Mucosa of stomach (tissue), 1 donor: Measurements from ENCODE around the gene AP5S1.
"Not testable (repeated sequence)": the region's sequence is repeated elsewhere in the genome, so short reads cannot be mapped to it uniquely, and the experiment has no call there.

Experiments used
- H3K27me3 ChIP-seq: one replicate; pipeline ENCODE4 v1.7.0; 2013; ENCODE audit warnings: mild to moderate bottlenecking, low read length; ENCODE audit not compliant: control insufficient read depth, insufficient read depth
- H3K36me3 ChIP-seq: one replicate; pipeline ENCODE4 v1.7.0; 2013; ENCODE audit warnings: low read length; ENCODE audit not compliant: control insufficient read depth, insufficient read depth
- H3K4me1 ChIP-seq: one replicate; pipeline ENCODE4 v1.7.0; 2013; ENCODE audit warnings: mild to moderate bottlenecking, low read length; ENCODE audit not compliant: control insufficient read depth, insufficient read depth
- H3K4me3 ChIP-seq: one replicate; pipeline ENCODE4 v1.7.0; 2013; ENCODE audit warnings: low read length
- H3K9ac ChIP-seq: one replicate; pipeline ENCODE4 v1.7.0; 2013; ENCODE audit warnings: mild to moderate bottlenecking, low read length, moderate library complexity
- H3K9me3 ChIP-seq: one replicate; pipeline ENCODE4 v1.7.0; 2013; ENCODE audit warnings: mild to moderate bottlenecking, low read length, moderate library complexity; ENCODE audit not compliant: control insufficient read depth
- donor health status: Pancreatic carcinoma.

The AP5S1 gene

DNA sequence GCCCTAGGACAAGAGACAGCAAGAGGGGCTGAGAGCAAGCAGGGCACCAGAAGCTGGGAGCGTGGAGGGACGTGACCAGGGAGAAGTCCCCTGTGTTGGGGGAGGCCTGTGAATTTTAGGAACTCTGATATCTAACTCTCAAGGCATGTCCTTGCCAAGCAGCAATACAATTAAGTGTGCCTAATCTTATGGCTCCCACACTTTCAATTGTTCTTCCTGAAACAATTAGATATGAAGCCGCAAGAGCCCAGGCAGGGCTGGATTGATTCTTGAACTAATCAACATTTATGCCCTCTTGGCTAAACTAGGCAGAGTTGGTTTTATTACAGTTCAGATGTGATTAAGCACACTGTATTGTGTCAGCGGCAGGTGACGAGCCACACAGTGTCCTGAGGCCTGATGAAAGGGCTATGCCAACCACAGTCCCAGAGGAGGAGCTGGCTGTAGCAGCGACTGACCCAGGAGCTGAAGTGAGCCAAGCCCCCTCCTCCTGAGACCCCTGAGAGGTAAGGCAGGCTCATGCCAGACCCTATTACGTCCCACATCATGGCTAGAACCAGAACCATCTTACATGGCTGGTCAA lies 22.1 kb downstream of the AP5S1 start:
- Histone ChIP-seq H3K36me3 (no peaks in the 10 kb centered on the region), H3K4me1 (peaks cover 2% of the 10 kb centered on the region), H3K9ac (no peak overlapping the region), H3K27me3 (no peaks in the 10 kb centered on the region), H3K4me3 (no peak overlapping the region), H3K9me3 (no peaks in the 10 kb centered on the region)

DNA sequence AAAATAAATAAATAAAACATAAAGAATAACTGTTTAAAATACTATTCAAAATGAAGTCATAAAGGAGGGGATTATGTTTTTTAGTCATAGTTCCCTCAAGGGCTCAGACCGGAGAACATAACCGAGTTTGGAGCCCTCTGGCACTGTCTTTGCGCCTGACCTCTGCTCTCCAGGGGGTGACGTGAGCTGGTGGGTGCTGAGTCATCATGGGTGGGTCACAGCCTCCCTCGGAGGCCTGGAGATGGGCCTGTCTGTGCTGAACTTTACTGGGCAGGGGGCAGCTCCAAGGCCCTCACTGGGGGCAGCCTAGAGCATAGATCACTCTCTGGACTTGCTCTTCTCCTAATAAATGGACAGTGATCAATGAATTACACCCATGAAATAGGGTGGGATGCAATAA lies 23.1 kb downstream of the AP5S1 start:
- Histone ChIP-seq H3K36me3 (no peaks in the 10 kb centered on the region), H3K4me1 (peaks cover 7% of the 10 kb centered on the region), H3K9me3 (no peaks in the 10 kb centered on the region), H3K9ac (no peak overlapping the region), H3K27me3 (no peaks in the 10 kb centered on the region), H3K4me3 (no peak overlapping the region)

DNA sequence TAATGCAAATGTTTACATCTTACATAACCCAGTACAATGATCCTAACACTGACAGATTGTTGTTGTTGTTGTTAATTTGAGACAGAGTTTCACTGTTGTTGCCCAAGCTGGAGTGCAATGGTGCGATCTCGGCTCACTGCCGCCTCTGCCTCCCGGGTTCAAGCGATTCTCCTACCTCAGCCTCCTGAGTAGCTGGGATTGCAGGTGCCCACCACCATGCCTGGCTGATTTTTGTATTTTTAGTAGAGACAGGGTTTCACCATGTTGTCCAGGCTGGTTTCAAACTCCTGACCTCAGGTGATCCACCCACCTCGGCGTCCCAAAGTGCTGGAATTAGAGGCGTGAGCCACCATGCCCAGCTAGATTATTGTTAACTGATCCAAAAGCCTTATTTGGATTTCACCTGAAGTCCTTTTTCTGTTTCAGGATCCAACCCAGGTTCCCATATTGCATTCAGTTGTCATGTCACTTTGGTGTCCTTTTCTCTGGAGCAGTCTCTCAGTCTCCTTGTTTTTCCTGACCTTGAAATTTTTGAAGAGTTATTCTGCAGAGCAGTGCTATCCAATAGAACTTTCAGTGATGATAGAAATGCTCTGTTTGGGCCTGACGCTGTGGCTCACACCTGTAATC lies 23.8 kb downstream of the AP5S1 start:
- not testable (repeated sequence) for H3K4me3 ChIP-seq, H3K9ac ChIP-seq, H3K4me1 ChIP-seq, H3K9me3 ChIP-seq, H3K36me3 ChIP-seq, H3K27me3 ChIP-seq

DNA sequence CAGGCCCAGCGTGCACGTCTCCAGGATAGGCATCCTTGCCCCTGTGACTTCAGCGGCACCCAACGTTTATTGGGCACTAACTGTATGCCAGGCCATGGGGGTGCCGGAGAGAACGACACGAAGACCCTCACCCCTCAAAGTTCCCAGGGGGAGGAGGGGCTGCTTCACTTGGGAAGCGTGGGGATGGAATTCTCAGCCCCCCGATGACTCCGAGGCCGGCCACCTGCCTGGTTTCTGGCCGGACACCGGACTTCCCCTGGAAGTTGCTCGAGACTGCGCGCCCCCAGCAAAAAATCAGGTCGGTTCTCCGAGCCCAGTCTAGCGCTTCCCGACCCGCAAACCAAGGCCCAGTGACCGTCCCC lies 26.0 kb downstream of the AP5S1 start:
- H3K9ac ChIP-seq: peak overlapping the region; percentile 98
- peaks cover 7% of the 10 kb centered on the region for H3K4me1 ChIP-seq
- H3K4me3 ChIP-seq: peak overlapping the region; percentile 15
- no peaks in the 10 kb centered on the region for H3K9me3 ChIP-seq
- no peaks in the 10 kb centered on the region for H3K36me3 ChIP-seq
- no peaks in the 10 kb centered on the region for H3K27me3 ChIP-seq

DNA sequence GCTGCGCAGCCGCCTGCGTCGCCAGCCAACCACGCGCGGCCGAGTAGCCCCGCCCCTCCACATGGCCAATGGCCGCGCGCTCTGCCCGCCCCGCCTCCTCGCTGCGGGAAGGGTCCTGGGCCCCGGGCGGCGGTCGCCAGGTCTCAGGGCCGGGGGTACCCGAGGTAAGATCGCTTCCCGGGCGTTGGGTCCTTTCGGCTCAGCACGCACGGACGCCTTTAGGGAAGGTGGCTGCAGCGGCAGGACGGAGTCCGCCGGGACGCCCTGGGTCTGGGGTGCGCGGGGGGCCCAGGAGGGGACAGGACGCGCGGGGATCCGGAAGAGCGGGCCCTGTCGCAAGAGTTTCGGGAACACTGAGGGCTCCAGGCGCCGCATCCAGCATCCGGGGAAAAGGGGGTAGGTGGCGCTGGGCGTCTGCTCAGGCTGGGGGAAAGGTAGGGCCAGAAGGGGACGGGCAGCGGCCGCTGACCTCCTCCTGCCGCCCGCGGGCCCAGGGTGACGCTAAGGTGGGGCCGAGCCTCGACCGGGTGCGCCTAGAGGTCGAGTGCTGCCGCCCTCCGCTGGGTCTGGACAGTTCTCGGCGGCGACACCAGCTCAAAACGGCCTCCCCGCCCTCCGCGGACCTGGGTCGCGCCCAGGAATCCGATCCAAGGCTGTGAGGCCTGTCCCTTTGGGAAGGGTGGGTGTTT lies 26.5 kb downstream of the AP5S1 start, which contains the start of gene MAVS:
Gene MAVS, plus strand, starts transcription at position 95 of the 689 bp plus-strand sequence. CDS start 7,791 bp downstream, outside the sequence.
- no peaks in the 10 kb centered on the region for H3K36me3 ChIP-seq
- no peaks in the 10 kb centered on the region for H3K27me3 ChIP-seq
- H3K9ac ChIP-seq: peak within 1 kb of the TSS; percentile 98
- H3K4me1 ChIP-seq: peaks cover 7% of the 10 kb centered on the region
- H3K9me3 ChIP-seq: no peaks in the 10 kb centered on the region
- peak within 1 kb of the TSS; percentile 15 for H3K4me3 ChIP-seq

DNA sequence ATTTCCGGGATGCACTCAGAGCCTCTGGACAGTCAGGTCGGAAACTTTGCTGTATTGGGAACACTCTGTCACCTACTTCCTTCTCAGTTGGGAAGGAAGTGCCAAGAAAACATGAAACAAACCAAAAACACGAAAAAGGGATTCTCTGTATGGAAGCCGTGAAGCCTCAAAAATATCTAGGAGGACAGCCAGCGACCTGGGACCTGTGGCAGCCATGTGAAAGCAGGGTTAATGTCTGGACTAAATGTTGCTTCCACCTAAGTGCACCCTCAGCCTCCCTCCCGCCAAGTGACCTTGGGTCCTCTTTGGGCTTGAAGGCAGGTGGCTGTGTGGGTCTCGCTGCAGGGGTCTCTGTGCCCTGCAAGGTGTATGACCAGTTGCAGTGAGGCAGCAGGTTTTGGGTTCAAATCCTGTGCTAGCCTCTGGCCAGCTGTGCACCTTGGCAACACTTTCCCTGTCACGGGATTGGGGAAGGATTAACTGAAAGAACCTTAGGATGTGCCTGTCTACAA lies 27.1 kb downstream of the AP5S1 start:
- no peaks in the 10 kb centered on the region for H3K9me3 ChIP-seq
- H3K4me3 ChIP-seq: peak overlapping the region; percentile 15
- H3K9ac ChIP-seq: peak overlapping the region; percentile 98
- H3K4me1 ChIP-seq: peaks cover 7% of the 10 kb centered on the region
- H3K36me3 ChIP-seq: no peaks in the 10 kb centered on the region
- no peaks in the 10 kb centered on the region for H3K27me3 ChIP-seq

DNA sequence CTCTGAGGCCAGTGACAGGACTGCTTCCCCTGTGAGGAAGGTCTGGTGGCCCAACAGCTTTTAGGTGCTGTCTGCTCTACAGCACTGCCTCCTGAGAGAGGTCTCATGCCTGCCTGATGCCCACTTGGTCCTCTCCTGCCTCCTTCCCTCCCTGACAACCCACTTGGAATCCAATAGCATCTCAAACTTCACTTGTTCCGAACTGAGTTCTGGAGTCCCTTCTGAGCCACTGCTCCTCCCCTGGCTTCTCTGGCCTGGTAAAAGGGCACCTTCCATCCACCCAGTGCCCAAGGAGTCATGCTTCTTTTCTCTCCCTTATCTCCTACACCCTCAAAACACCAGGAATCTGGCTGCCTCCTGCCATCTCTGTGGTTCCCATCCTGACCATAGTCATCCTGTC lies 28.2 kb downstream of the AP5S1 start:
- Histone ChIP-seq H3K9me3 (no peaks in the 10 kb centered on the region), H3K9ac (no peak overlapping the region), H3K27me3 (no peaks in the 10 kb centered on the region), H3K4me1 (peaks cover 7% of the 10 kb centered on the region), H3K36me3 (no peaks in the 10 kb centered on the region), H3K4me3 (no peak overlapping the region)

DNA sequence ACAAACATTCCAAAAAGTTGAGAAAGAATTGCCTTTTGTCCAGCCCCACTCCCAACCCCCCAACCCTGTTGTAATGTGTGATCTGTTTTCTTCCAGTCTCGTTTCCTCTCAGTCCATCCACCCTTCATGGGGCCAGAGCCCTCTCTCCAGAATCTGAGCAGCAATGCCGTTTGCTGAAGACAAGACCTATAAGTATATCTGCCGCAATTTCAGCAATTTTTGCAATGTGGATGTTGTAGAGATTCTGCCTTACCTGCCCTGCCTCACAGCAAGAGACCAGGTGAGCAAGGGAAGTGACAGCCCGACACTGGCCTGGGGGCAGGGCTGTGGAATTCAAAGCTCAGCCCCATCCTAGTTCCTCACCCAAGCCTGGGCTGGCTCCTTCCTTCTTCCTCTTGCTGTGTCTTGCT lies 34.1 kb downstream of the AP5S1 start:
- H3K9ac ChIP-seq: no peak overlapping the region
- H3K36me3 ChIP-seq: peaks cover 4% of the 10 kb centered on the region
- no peaks in the 10 kb centered on the region for H3K27me3 ChIP-seq
- no peaks in the 10 kb centered on the region for H3K9me3 ChIP-seq
- no peaks in the 10 kb centered on the region for H3K4me1 ChIP-seq
- no peak overlapping the region for H3K4me3 ChIP-seq

DNA sequence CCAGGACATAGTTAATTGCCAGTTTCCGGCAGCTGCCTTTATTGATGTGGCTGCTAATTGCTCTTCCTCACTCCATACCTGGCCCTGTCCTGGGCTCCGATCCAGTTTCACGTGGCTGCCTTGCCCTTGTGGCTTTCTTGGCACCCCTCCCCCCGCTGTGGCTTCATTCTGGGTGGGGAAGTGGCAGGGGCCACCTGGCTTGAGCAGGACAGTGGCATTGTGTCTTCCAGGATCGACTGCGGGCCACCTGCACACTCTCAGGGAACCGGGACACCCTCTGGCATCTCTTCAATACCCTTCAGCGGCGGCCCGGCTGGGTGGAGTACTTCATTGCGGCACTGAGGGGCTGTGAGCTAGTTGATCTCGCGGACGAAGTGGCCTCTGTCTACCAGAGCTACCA lies 37.1 kb downstream of the AP5S1 start:
- Histone ChIP-seq H3K27me3 (no peaks in the 10 kb centered on the region), H3K4me3 (no peak overlapping the region), H3K9me3 (no peaks in the 10 kb centered on the region), H3K36me3 (peaks cover 16% of the 10 kb centered on the region), H3K9ac (no peak overlapping the region), H3K4me1 (no peaks in the 10 kb centered on the region)

DNA sequence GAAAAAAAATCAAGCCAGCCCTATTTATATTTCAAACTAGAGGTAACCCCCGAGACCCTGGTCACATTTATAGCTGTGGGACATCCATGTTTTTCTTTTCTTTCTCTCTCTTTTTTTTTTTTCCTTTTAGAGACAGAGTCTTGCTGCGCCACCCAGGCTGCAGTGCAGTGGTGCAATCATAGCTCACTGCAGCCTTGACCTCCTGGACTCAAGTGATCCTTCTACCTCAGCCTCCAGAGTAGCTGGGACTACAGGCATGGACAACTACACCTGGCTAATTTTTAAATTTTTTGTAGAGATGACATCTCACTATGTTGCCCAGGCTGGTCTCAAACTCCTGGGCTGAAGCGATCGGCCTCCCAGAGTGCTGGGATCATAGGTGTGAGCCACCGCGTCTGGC lies 38.3 kb downstream of the AP5S1 start:
- Histone ChIP-seq H3K36me3 (peaks cover 25% of the 10 kb centered on the region), H3K9me3 (no peaks in the 10 kb centered on the region), H3K27me3 (no peaks in the 10 kb centered on the region), H3K4me1 (no peaks in the 10 kb centered on the region), H3K4me3 (no peak overlapping the region), H3K9ac (no peak overlapping the region)

DNA sequence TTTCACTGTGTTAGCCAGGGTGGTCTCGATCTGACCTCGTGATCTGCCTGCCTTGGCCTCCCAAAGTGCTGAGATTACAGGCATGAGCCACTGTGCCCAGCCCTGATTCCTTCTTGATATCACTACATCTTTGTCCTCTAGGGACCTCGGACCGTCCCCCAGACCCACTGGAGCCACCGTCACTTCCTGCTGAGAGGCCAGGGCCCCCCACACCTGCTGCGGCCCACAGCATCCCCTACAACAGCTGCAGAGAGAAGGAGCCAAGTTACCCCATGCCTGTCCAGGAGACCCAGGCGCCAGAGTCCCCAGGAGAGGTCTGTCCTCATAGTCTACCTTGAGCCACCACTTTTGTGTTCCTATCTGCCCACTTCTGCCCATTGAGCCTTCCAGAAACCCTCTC lies 40.8 kb downstream of the AP5S1 start:
- no peak overlapping the region for H3K9ac ChIP-seq
- no peaks in the 10 kb centered on the region for H3K4me1 ChIP-seq
- H3K9me3 ChIP-seq: no peaks in the 10 kb centered on the region
- H3K4me3 ChIP-seq: no peak overlapping the region
- H3K36me3 ChIP-seq: peaks cover 37% of the 10 kb centered on the region
- H3K27me3 ChIP-seq: no peaks in the 10 kb centered on the region

DNA sequence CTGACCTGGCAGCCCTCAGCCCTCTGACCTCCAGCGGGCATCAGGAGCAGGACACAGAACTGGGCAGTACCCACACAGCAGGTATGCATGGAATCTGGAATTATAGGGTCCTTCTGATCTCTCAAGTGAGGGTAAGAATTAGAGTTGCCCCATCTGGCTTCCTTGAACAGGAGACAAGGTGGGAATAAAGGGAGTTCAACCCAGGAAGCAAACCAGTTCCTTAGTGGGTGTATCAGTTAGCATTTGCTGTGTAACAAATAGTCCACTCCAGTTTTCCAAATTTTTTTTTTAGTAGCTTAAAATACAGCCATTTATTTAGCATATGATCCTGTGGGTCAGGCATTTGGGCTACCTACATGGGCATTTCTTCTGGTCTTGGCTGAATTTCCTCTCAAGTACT lies 42.0 kb downstream of the AP5S1 start:
- Histone ChIP-seq H3K36me3 (peaks cover 37% of the 10 kb centered on the region), H3K9me3 (no peaks in the 10 kb centered on the region), H3K4me3 (no peak overlapping the region), H3K9ac (no peak overlapping the region), H3K27me3 (no peaks in the 10 kb centered on the region), H3K4me1 (no peaks in the 10 kb centered on the region)
